HG03457 (cell line): ENCODE results near the gene MLC1.

ENCODE experiments used
- ATAC-seq: cut with Tn5 transposase; IDR thresholded peaks from one replicate; pipeline ENCODE4 v1.9.1; 2021; ENCODE audit warnings: moderate number of reproducible peaks; ENCODE audit not compliant: unreplicated experiment

Gene MLC1

GRCh38 chr22:50039669-50040443 is 45.4 kb downstream of the MLC1 start:
- no peak for ATAC-seq

- ATAC-seq, result no peak
These were observed 49.1 kb downstream of the MLC1 start for GRCh38 chr22:50035976-50036724.

- ATAC-seq, result no peak
These were observed 49.9 kb downstream of the MLC1 start for GRCh38 chr22:50035131-50035881.

GRCh38 chr22:50034126-50035081 is 50.8 kb downstream of the MLC1 start:
- no peak for ATAC-seq

GRCh38 chr22:50032941-50033601 is 52.2 kb downstream of the MLC1 start:
- ATAC-seq, result no peak

- ATAC-seq, result no peak
These were observed 52.9 kb downstream of the MLC1 start for GRCh38 chr22:50032109-50032871.

GRCh38 chr22:50031189-50032091 is 53.8 kb downstream of the MLC1 start:
- ATAC-seq, result no peak

- ATAC-seq, result no peak
These were observed 54.7 kb downstream of the MLC1 start for GRCh38 chr22:50030297-50031188.

- ATAC-seq, result no peak
These were observed 57.3 kb downstream of the MLC1 start for GRCh38 chr22:50027639-50028537.

- ATAC-seq, result no peak
These were observed 59.2 kb downstream of the MLC1 start for GRCh38 chr22:50025993-50026392.

GRCh38 chr22:50022171-50022819 is 62.9 kb downstream of the MLC1 start:
- no peak for ATAC-seq

- ATAC-seq, result no peak
These were observed 64.6 kb downstream of the MLC1 start for GRCh38 chr22:50020606-50021005.

- ATAC-seq, result no peak
These were observed 65.9 kb downstream of the MLC1 start for GRCh38 chr22:50019316-50019715.

- ATAC-seq, result no peak
These were observed 66.5 kb downstream of the MLC1 start for GRCh38 chr22:50018608-50019285.

- ATAC-seq, result no peak
These were observed 67.5 kb downstream of the MLC1 start for GRCh38 chr22:50017701-50018224.
